GM19035 (cell line): ENCODE measurements around the gene U2AF1L4.

Experiments used
- ATAC-seq: cut with Tn5 transposase; IDR thresholded peaks from one replicate; pipeline ENCODE4 v1.9.1; 2021; ENCODE audit not compliant: unreplicated experiment

U2AF1L4 gene

GRCh38 chr19:35714601-35715354 is 30.4 kb downstream of the U2AF1L4 start:
- no peak for ATAC-seq

GRCh38 chr19:35713904-35714495 is 31.2 kb downstream of the U2AF1L4 start:
- ATAC-seq: no peak

GRCh38 chr19:35713506-35713850 is 31.7 kb downstream of the U2AF1L4 start:
- no peak for ATAC-seq

GRCh38 chr19:35712567-35713505 is 32.4 kb downstream of the U2AF1L4 start:
- ATAC-seq: no peak

GRCh38 chr19:35710784-35711723 is 34.2 kb downstream of the U2AF1L4 start:
- peak; percentile 32 for ATAC-seq

GRCh38 chr19:35708391-35708790 is 36.8 kb downstream of the U2AF1L4 start:
- ATAC-seq: no peak

GRCh38 chr19:35704218-35704617 is 41.0 kb downstream of the U2AF1L4 start, which contains the start of gene ZBTB32:
Gene ZBTB32 (plus strand): TSS chr19:35704558. CDS start chr19:35714627, 10,069 bp downstream.
- ATAC-seq: no peak

- ATAC-seq: no peak
Measured at GRCh38 chr19:35703343-35703742, 41.9 kb downstream of the U2AF1L4 start.

GRCh38 chr19:35702223-35703012 is 42.8 kb downstream of the U2AF1L4 start:
- ATAC-seq: peak; percentile 90

- ATAC-seq: no peak
Measured at GRCh38 chr19:35696835-35697234, 48.4 kb downstream of the U2AF1L4 start.

- ATAC-seq: no peak
Measured at GRCh38 chr19:35695895-35696422, 49.3 kb downstream of the U2AF1L4 start.

- ATAC-seq: peak; percentile 85
Measured at GRCh38 chr19:35693835-35694599, 51.2 kb downstream of the U2AF1L4 start.

GRCh38 chr19:35693422-35693821 is 51.8 kb downstream of the U2AF1L4 start:
- no peak for ATAC-seq
